Fibroblast of lung (primary cell): Measurements from ENCODE around the gene FNDC3B.

Experiments used
- EZH2 ChIP-seq: IDR thresholded peaks from 2 replicates; pipeline ENCODE4 v1.5.1; 2012; ENCODE audit warnings: low read length, control low read depth, mild to moderate bottlenecking; ENCODE audit errors: missing control alignments
- TF ChIP-seq, protein P1 (sequence below), 2 donors: IDR thresholded peaks in 1 of 2; conservative IDR thresholded peaks in 1 of 2; 1 replicate in 1 of 2; 2 replicates in 1 of 2; pipeline ENCODE4 v1.5.1; 2011 to 2012; ENCODE audit warnings: low read length in 2 of 2, control low read depth in 1 of 2, inconsistent platforms in 1 of 2, low read depth in 1 of 2, mild to moderate bottlenecking in 1 of 2

- TF ChIP-seq, protein P1, sequence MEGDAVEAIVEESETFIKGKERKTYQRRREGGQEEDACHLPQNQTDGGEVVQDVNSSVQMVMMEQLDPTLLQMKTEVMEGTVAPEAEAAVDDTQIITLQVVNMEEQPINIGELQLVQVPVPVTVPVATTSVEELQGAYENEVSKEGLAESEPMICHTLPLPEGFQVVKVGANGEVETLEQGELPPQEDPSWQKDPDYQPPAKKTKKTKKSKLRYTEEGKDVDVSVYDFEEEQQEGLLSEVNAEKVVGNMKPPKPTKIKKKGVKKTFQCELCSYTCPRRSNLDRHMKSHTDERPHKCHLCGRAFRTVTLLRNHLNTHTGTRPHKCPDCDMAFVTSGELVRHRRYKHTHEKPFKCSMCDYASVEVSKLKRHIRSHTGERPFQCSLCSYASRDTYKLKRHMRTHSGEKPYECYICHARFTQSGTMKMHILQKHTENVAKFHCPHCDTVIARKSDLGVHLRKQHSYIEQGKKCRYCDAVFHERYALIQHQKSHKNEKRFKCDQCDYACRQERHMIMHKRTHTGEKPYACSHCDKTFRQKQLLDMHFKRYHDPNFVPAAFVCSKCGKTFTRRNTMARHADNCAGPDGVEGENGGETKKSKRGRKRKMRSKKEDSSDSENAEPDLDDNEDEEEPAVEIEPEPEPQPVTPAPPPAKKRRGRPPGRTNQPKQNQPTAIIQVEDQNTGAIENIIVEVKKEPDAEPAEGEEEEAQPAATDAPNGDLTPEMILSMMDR (conservative IDR thresholded peaks at IDR 0.05 in 1 of 2, IDR thresholded peaks at IDR 0.05 in 1 of 2; ENCODE audit: low read depth in 1 of 2, low read length in 2 of 2) = no peak
- TF ChIP-seq EZH2 = no peak
Measured at GRCh38 chr3:172380632-172381031, 341.3 kb downstream of the FNDC3B start.
